PC-9 (cell line): ENCODE measurements around the gene PDLIM7.

ENCODE experiments used
- CTCF ChIP-seq: fragments of 200-600 bp; sonication (generic); conservative IDR thresholded peaks from 2 replicates; pipeline ENCODE4 v1.6.1; 2017; ENCODE audit warnings: mixed run types, antibody characterized with exemption, mild to moderate bottlenecking, moderate library complexity
- EZH2 ChIP-seq: fragments of 200-600 bp; sonication (generic); IDR thresholded peaks from 2 replicates; pipeline ENCODE4 v1.8.0; 2017; ENCODE audit warnings: antibody characterized with exemption, low read depth

- TF ChIP-seq CTCF: no peak
- no peak for TF ChIP-seq EZH2
Measured at GRCh38 chr5:177453852-177454396, 43.5 kb downstream of the PDLIM7 start.
